ENCODE measurements around the gene SGCG.
"Not testable (repeated sequence)": the region's sequence is repeated elsewhere in the genome, so short reads cannot be mapped to it uniquely, and the experiment has no call there.

Gene SGCG

GRCh38 chr13:23180711-23181110, at the start of gene SGCG:
TSS of gene SGCG (plus strand) at chr13:23180979. CDS start at chr13:23203695, 22,716 bp downstream.
- no peak for DNase-seq

GRCh38 chr13:23134542-23134941, 46.2 kb upstream of the SGCG start:
- DNase-seq, result no peak

- no peak for DNase-seq
These were observed 40.3 kb upstream of the SGCG start for GRCh38 chr13:23140492-23140891.

GRCh38 chr13:23141964-23142363, 38.8 kb upstream of the SGCG start:
- DNase-seq, result no peak

- DNase-seq, result not testable (repeated sequence)
These were observed 38.2 kb upstream of the SGCG start for GRCh38 chr13:23142607-23143006.

- DNase-seq, result no peak
These were observed 36.3 kb upstream of the SGCG start for GRCh38 chr13:23144431-23144830.

- DNase-seq, result no peak
These were observed 34.8 kb upstream of the SGCG start for GRCh38 chr13:23146006-23146405.

- DNase-seq, result no peak
These were observed 33.8 kb upstream of the SGCG start for GRCh38 chr13:23146811-23147625.

- no peak for DNase-seq
These were observed 33.0 kb upstream of the SGCG start for GRCh38 chr13:23147827-23148226.

- no peak for DNase-seq
These were observed 23.0 kb upstream of the SGCG start for GRCh38 chr13:23157781-23158180.

GRCh38 chr13:23159205-23159759, 21.5 kb upstream of the SGCG start:
- DNase-seq, result no peak

- DNase-seq, result no peak
These were observed 20.8 kb upstream of the SGCG start for GRCh38 chr13:23159760-23160637.

- DNase-seq, result no peak
These were observed 19.9 kb upstream of the SGCG start for GRCh38 chr13:23160638-23161480.

GRCh38 chr13:23161481-23161825, 19.3 kb upstream of the SGCG start:
- no peak for DNase-seq

GRCh38 chr13:23175920-23176319, 4.9 kb upstream of the SGCG start:
- DNase-seq, result no peak

GRCh38 chr13:23182142-23182541, 1.4 kb downstream of the SGCG start:
- no peak for DNase-seq

- DNase-seq, result no peak
These were observed 2.5 kb downstream of the SGCG start for GRCh38 chr13:23183292-23183691.

- DNase-seq, result no peak
These were observed 4.8 kb downstream of the SGCG start for GRCh38 chr13:23185542-23185941.

- no peak for DNase-seq
These were observed 21.1 kb downstream of the SGCG start for GRCh38 chr13:23201870-23202269.

- no peak for DNase-seq
These were observed 21.6 kb downstream of the SGCG start for GRCh38 chr13:23202383-23202782.

GRCh38 chr13:23203516-23203915, 22.7 kb downstream of the SGCG start:
- no peak for DNase-seq

- DNase-seq, result no peak
These were observed 25.0 kb downstream of the SGCG start for GRCh38 chr13:23205807-23206206.

- DNase-seq, result no peak
These were observed 31.9 kb downstream of the SGCG start for GRCh38 chr13:23212671-23213070.

All from activated T-cell treated with anti-CD3 and anti-CD28 coated beads for 4 hours (primary cell).